Hepatocyte (in vitro differentiated cells): Measurements from ENCODE around the gene SLC6A1. TPM values are rescaled to one million over a fixed set of nuclear protein-coding genes. Genes with fewer than 3 reads are reported as not detected.

Experiments
- DNase-seq: peaks from one replicate; pipeline ENCODE4 v3.0.0-alpha.2; 2016; ENCODE audit warnings: low spot score
- H2AFZ ChIP-seq: fragments of 200-600 bp; sonication (generic); 2 replicates; pipeline ENCODE4 v1.6.0; 2016; ENCODE audit warnings: antibody characterized with exemption, mild to moderate bottlenecking
- H3K27ac ChIP-seq: fragments of 200-600 bp; sonication (generic); 2 replicates; pipeline ENCODE4 v1.5.1; 2016; ENCODE audit warnings: mild to moderate bottlenecking
- H3K27me3 ChIP-seq: fragments of 200-600 bp; sonication (generic); 2 replicates; pipeline ENCODE4 v1.6.1; 2016
- H3K36me3 ChIP-seq: fragments of 200-600 bp; sonication (generic); replicated peaks from 2 replicates; pipeline ENCODE4 v1.5.1; 2016; ENCODE audit warnings: low read depth; ENCODE audit not compliant: insufficient read depth
- H3K4me1 ChIP-seq: fragments of 200-600 bp; sonication (generic); 2 replicates; pipeline ENCODE4 v1.5.1; 2016; ENCODE audit warnings: mild to moderate bottlenecking, moderate library complexity; ENCODE audit not compliant: insufficient read depth
- H3K4me2 ChIP-seq: fragments of 200-600 bp; sonication (generic); 2 replicates; pipeline ENCODE4 v1.6.0; 2016
- H3K4me3 ChIP-seq: fragments of 200-600 bp; sonication (generic); 2 replicates; pipeline ENCODE4 v1.5.1; 2016; ENCODE audit warnings: mild to moderate bottlenecking
- H3K79me2 ChIP-seq: fragments of 200-600 bp; sonication (generic); 2 replicates; pipeline ENCODE4 v1.6.0; 2017; ENCODE audit warnings: mild to moderate bottlenecking
- H3K9me2 ChIP-seq: fragments of 200-600 bp; sonication (generic); replicated peaks from 2 replicates; pipeline ENCODE4 v1.6.0; 2017; ENCODE audit warnings: mild to moderate bottlenecking; ENCODE audit not compliant: insufficient read depth
- H3K9me3 ChIP-seq: fragments of 200-600 bp; sonication (generic); 2 replicates; pipeline ENCODE4 v1.5.1; 2016; ENCODE audit warnings: low read depth, mild to moderate bottlenecking
- H4K20me1 ChIP-seq: fragments of 200-600 bp; sonication (generic); 2 replicates; pipeline ENCODE4 v1.6.0; 2016; ENCODE audit warnings: mild to moderate bottlenecking; ENCODE audit not compliant: insufficient read depth, poor library complexity, severe bottlenecking
- CTCF ChIP-seq: fragments of 200-600 bp; sonication (generic); IDR thresholded peaks from 2 replicates; pipeline ENCODE4 v1.5.1; 2016; ENCODE audit warnings: antibody characterized with exemption, mild to moderate bottlenecking; ENCODE audit not compliant: poor library complexity
- EZH2 ChIP-seq: fragments of 200-600 bp; sonication (generic); IDR thresholded peaks from 2 replicates; pipeline ENCODE4 v1.6.1; 2016; ENCODE audit warnings: antibody characterized with exemption, mild to moderate bottlenecking, borderline replicate concordance
- EZH2phosphoT487 ChIP-seq: fragments of 200-600 bp; sonication (generic); IDR thresholded peaks from one replicate; pipeline ENCODE4 v1.6.1; 2018; ENCODE audit warnings: antibody characterized with exemption, mild to moderate bottlenecking, low read depth, moderate library complexity; ENCODE audit not compliant: unreplicated experiment, severe bottlenecking
- WGBS: methylation state at CpG from one replicate; pipeline ENCODE4 v1.1.6; 2016; ENCODE audit warnings: low lambda C conversion rate; ENCODE audit errors: missing lambda C conversion rate; 5-methylcytosine and 5-hydroxymethylcytosine counted together
- polyA plus RNA-seq: library from polyadenylated mRNA; unstranded; fragments of >200 nt; fragmentation: Nextera tagmentation; extraction: Ambion mirVana; gene quantifications from 2 replicates; pipeline ENCODE4 v1.2.1, GENCODE V29; 2016
- total RNA-seq: library from RNA; depleted of rRNA; stranded (reverse); fragments of >200 nt; gene quantifications from 2 replicates; pipeline ENCODE4 v1.2.3, GENCODE V29; 2014

Gene SLC6A1
- total and polyA plus RNA-seq, 2 experiments from 2014 or later: 3.6 to 5.7 TPM

DNA sequence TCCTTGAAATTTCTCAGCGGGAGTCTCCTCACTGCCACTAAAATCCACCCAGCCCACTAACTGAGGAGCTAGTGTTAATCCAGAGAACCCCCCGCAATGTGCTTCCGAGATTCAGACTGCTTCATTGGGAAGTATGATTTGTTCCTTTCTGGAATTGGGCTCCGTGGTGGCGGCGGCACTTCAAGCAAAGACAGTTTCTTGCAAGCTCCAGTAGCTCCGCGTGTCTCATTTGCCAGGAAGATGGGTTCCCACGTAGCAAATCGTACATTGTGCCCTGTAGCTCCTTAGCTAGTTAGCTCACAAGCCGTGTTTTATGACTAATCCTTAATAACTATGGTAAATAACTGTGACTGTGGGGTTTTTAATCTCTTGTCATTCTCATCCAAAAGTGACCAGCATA, 45.4 kb downstream of the SLC6A1 start:
- no peak for TF ChIP-seq EZH2
- no peak for TF ChIP-seq EZH2phosphoT487
- TF ChIP-seq CTCF: no peak
- WGBS: 93% methylated on average over 11 of the region's 11 CpGs
- H3K4me3 ChIP-seq: no peak overlapping the region
- H3K9me3 ChIP-seq: no peaks in the 10 kb centered on the region
- H3K27ac ChIP-seq: no peak overlapping the region
- peaks cover 19% of the 10 kb centered on the region for H3K27me3 ChIP-seq
- no peaks in the 10 kb centered on the region for H3K36me3 ChIP-seq
- H2AFZ ChIP-seq: no peak overlapping the region
- H4K20me1 ChIP-seq: no peaks in the 10 kb centered on the region
- H3K4me2 ChIP-seq: no peak overlapping the region
- no peaks in the 10 kb centered on the region for H3K4me1 ChIP-seq
- no peaks in the 10 kb centered on the region for H3K9me2 ChIP-seq
- no peaks in the 10 kb centered on the region for H3K79me2 ChIP-seq
- DNase-seq: no peak

DNA sequence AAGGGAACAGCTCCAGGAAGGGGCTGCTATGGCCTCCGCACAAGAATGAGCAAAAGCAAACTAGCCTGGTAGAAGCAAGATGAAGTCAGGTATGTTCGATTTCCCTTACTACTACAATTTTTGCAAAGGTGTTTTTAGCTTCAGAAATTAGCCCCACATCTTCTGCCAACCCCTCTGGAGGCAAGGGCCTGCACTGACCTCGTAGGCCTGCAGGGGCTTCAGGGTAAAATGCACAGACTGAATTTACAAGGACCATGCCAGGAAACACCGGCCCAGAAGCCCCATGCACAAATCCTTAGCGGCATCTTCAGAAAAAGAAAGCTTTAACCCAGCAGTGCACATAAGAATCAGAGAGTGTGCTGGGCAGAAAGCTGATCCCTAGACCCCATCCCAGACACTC, 53.0 kb downstream of the SLC6A1 start:
- Histone ChIP-seq H3K9me3 (no peaks in the 10 kb centered on the region), H3K4me2 (no peak overlapping the region), H2AFZ (no peak overlapping the region), H3K27me3 (peaks cover 20% of the 10 kb centered on the region), H3K27ac (no peak overlapping the region), H3K79me2 (no peaks in the 10 kb centered on the region), H3K4me3 (no peak overlapping the region), H3K9me2 (no peaks in the 10 kb centered on the region), H3K36me3 (no peaks in the 10 kb centered on the region), H3K4me1 (no peaks in the 10 kb centered on the region), H4K20me1 (no peaks in the 10 kb centered on the region)
- WGBS: 75% methylated on average over 5 of the region's 5 CpGs
- no peak for DNase-seq
- TF ChIP-seq EZH2 (no peak), EZH2phosphoT487 (no peak), CTCF (no peak)

DNA sequence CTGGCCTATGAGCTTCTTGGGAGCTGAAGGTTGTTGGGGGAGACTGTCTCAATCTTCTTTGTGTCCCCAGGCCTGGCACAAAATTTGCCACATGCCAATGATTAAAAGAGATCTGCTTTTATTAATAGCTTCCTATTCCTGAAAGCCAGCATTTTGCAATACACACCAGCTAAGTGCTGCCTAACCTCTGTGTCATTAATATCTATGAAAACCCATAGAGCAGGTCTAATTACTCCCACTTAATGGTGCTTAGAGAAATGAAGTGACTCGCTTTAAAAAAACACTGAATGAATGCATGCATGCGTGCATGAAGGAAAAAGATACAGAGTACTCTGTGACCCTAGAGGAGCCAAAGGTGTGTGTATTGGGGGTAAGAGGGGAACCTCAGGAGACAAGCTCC, 55.0 kb downstream of the SLC6A1 start:
- no peaks in the 10 kb centered on the region for H3K9me3 ChIP-seq
- TF ChIP-seq CTCF (no peak), EZH2 (no peak)
- no peaks in the 10 kb centered on the region for H3K4me1 ChIP-seq
- H4K20me1 ChIP-seq: no peaks in the 10 kb centered on the region
- no peaks in the 10 kb centered on the region for H3K9me2 ChIP-seq
- H3K27ac ChIP-seq: no peak overlapping the region
- WGBS: 81% methylated on average over 2 of the region's 2 CpGs
- peaks cover 19% of the 10 kb centered on the region for H3K27me3 ChIP-seq
- no peak overlapping the region for H3K4me2 ChIP-seq
- H3K79me2 ChIP-seq: no peaks in the 10 kb centered on the region
- no peak for DNase-seq
- no peaks in the 10 kb centered on the region for H3K36me3 ChIP-seq
- H2AFZ ChIP-seq: no peak overlapping the region
- no peak overlapping the region for H3K4me3 ChIP-seq

DNA sequence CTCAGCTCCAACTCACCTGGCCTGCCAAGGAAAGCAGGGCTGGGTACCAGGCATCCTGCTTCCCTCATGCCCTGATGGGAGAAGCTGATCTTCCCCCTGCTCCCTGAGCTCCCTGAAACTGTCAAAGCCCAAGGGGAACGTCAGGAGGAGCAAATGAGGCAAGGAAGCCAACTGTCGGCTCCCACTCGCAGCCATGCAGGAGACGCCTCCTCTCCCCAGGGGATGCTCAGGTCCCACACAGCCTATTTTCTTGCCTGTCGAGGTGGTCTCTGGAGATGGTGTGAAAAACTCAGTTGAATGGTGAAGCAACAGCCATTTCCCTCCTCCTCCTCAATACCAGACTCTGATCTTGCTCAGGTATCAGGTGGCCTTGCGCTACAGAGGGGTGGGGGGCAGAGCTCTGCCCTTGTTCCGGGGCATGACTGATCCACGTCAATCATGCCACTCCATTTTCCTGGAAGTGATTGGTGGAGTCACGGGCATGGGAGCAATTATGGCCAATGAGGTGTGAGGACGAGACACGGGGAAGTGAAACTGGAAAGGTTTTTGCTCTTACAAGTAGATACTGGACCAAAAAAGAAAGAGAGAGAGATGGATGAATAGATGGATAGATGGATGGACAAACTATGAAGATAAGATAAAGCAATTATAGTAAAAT, 58.2 kb downstream of the SLC6A1 start:
- DNase-seq: no peak
- Histone ChIP-seq H3K27ac (no peak overlapping the region), H3K4me2 (no peak overlapping the region), H4K20me1 (no peaks in the 10 kb centered on the region), H3K27me3 (peaks cover 31% of the 10 kb centered on the region), H3K79me2 (no peaks in the 10 kb centered on the region), H3K9me3 (no peaks in the 10 kb centered on the region), H3K36me3 (no peaks in the 10 kb centered on the region), H3K9me2 (no peaks in the 10 kb centered on the region), H3K4me3 (no peak overlapping the region), H2AFZ (no peak overlapping the region), H3K4me1 (no peaks in the 10 kb centered on the region)
- WGBS: 75% methylated on average over 11 of the region's 11 CpGs
- TF ChIP-seq EZH2phosphoT487 (no peak), CTCF (no peak), EZH2 (no peak)
